Type B pancreatic cell (in vitro differentiated cells): ENCODE results near the gene PNKP. TPM values are rescaled to one million over a fixed set of nuclear protein-coding genes. Genes with fewer than 3 reads are reported as not detected.

ENCODE experiments used
- DNase-seq: peaks from one replicate; pipeline ENCODE4 v3.0.0; 2021; ENCODE audit warnings: mixed read lengths; ENCODE audit not compliant: unreplicated experiment; ENCODE audit errors: extremely low spot score
- H3K27ac Mint-ChIP-seq: 2 replicates; pipeline ENCODE4 v1.8.0; 2021; ENCODE audit warnings: mild to moderate bottlenecking, mixed read lengths
- H3K27me3 Mint-ChIP-seq: 2 replicates; pipeline ENCODE4 v1.8.0; 2021; ENCODE audit warnings: mixed read lengths
- H3K36me3 Mint-ChIP-seq: 2 replicates; pipeline ENCODE4 v1.8.0; 2021; ENCODE audit warnings: mixed read lengths
- H3K4me1 Mint-ChIP-seq: one replicate; pipeline ENCODE4 v1.8.0; 2021; ENCODE audit warnings: mixed read lengths; ENCODE audit not compliant: unreplicated experiment
- H3K4me3 Mint-ChIP-seq: 2 replicates; pipeline ENCODE4 v1.8.0; 2021; ENCODE audit warnings: mild to moderate bottlenecking, mixed read lengths
- H3K9me3 Mint-ChIP-seq: 2 replicates; pipeline ENCODE4 v1.8.0; 2021; ENCODE audit warnings: mixed read lengths
- microRNA-seq: library from miRNA; unstranded; fragments of <30 nt; microRNA quantifications from one replicate; pipeline ENCODE4, GENCODE V29; 2020
- total RNA-seq: library from RNA; stranded (reverse); gene quantifications from 2 replicates; pipeline ENCODE4 v1.2.1, GENCODE V29; 2021; ENCODE audit warnings: low replicate concordance
- TF ChIP-seq, protein P1 (sequence below): fragments of 200-600 bp; sonication (generic); conservative IDR thresholded peaks from 2 replicates; pipeline ENCODE4 v1.5.0; 2021; ENCODE audit warnings: antibody characterized with exemption, mild to moderate bottlenecking

The PNKP gene
- total RNA-seq, 1 donor from 2014 or later, result 125 TPM

DNA sequence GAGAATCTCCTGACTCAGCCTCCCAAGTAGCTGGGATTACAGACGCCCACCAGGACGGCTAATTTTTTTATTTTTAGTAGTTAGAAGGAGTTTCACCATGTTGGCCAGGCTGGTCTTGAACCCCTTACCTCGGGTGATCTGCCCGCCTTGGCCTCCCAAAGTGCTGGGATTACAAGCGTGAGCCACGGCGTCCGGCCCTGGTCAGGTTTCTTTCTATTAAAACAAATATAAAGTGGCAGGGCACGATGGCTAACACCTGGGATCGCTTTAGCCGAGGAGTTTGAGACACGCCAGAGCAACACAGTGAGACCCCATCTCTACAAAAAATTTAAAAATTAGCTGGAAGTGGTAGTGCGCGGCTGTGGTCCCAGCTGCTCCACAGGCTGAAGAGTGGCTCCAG is 50.8 kb downstream of the PNKP start:
- peaks cover 22% of the 10 kb centered on the region for H3K4me1 Mint-ChIP-seq
- H3K27ac Mint-ChIP-seq, result no peak overlapping the region
- H3K9me3 Mint-ChIP-seq, result no peaks in the 10 kb centered on the region
- H3K36me3 Mint-ChIP-seq, result peaks cover 7% of the 10 kb centered on the region
- no peak overlapping the region for H3K4me3 Mint-ChIP-seq
- DNase-seq, result no peak
- TF ChIP-seq, protein P1, sequence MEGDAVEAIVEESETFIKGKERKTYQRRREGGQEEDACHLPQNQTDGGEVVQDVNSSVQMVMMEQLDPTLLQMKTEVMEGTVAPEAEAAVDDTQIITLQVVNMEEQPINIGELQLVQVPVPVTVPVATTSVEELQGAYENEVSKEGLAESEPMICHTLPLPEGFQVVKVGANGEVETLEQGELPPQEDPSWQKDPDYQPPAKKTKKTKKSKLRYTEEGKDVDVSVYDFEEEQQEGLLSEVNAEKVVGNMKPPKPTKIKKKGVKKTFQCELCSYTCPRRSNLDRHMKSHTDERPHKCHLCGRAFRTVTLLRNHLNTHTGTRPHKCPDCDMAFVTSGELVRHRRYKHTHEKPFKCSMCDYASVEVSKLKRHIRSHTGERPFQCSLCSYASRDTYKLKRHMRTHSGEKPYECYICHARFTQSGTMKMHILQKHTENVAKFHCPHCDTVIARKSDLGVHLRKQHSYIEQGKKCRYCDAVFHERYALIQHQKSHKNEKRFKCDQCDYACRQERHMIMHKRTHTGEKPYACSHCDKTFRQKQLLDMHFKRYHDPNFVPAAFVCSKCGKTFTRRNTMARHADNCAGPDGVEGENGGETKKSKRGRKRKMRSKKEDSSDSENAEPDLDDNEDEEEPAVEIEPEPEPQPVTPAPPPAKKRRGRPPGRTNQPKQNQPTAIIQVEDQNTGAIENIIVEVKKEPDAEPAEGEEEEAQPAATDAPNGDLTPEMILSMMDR, result no peak
- no peaks in the 10 kb centered on the region for H3K27me3 Mint-ChIP-seq

DNA sequence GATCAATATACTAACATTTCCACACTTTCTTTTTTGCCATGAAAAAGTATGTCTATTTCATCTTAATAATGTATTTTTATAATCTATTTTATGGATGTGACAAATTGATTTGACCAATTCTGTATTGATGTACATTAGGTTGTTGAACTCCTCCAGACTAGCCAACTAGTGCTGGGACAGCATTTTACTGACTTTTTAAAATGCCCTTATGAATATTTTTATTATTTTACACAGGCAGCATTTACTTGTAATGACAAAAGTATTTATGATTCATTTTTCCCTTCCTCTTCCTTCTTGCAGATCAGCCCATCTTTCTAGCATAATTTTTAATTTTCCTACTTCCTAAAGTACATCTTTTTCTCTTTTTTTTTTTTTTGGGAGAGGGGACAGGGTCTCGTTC is 53.4 kb downstream of the PNKP start:
- Mint-ChIP-seq H3K27ac (peak overlapping the region; percentile 99), H3K4me1 (peaks cover 22% of the 10 kb centered on the region)

DNA sequence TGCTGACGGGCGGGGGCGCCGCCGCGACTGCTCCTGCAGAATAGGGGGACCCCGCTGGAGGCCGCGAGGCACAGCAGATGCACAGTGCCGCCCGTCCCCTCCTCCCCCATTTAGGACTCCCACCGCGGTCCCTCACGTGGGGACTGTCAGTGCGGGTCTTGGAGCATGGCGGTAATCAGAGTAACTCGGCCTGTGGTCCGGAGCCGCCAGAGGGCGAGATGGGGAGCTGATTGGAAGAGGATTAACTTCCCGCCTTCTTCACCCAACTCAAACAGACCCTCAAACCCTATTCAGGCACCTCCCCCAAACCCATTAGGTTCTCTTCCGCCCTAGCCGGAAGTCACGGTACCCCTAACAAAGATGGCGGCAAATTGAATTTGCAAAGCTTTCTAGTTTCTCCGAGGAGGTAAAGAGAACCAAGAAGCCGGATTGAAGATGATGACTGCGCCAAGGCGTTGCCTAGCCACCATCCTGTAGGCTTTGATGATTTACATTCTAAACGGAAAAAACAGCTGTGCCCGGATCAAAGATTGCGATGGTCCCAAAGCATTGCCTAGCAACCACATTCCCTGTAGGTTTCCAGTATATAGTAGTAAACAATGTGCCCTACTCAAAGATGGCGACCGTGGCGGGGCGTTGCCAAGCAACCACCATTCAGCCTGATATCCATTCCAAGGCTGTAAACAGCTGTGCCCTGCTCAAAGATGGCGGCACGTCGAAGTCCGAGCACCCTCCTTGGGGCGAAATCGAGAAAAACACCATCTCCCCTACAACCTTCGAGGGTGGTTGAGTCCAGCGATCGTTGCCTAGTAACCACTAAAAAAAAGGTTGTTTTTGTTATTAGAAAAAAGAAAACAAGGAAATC is 54.1 kb downstream of the PNKP start, which contains the start of gene FUZ:
TSS of gene FUZ (minus strand) at position 296 of the 865 bp plus-strand sequence. CDS start at position 110, 186 bp downstream.
- H3K4me1 Mint-ChIP-seq, result peaks cover 26% of the 10 kb centered on the region
- peaks cover 4% of the 10 kb centered on the region for H3K36me3 Mint-ChIP-seq
- DNase-seq, result peak; percentile 94
- TF ChIP-seq, protein P1, result peak; percentile 60
- no peaks in the 10 kb centered on the region for H3K27me3 Mint-ChIP-seq
- peak within 1 kb of the TSS; percentile 99 for H3K27ac Mint-ChIP-seq
- no peaks in the 10 kb centered on the region for H3K9me3 Mint-ChIP-seq
- peak within 1 kb of the TSS; percentile 99 for H3K4me3 Mint-ChIP-seq

More for the DNA sequence above, 53.4 kb downstream of the PNKP start:
- Mint-ChIP-seq H3K9me3 (no peaks in the 10 kb centered on the region), H3K27me3 (no peaks in the 10 kb centered on the region), H3K36me3 (peaks cover 4% of the 10 kb centered on the region), H3K4me3 (peak overlapping the region; percentile 99)
- TF ChIP-seq, protein P1, result no peak
- no peak for DNase-seq

DNA sequence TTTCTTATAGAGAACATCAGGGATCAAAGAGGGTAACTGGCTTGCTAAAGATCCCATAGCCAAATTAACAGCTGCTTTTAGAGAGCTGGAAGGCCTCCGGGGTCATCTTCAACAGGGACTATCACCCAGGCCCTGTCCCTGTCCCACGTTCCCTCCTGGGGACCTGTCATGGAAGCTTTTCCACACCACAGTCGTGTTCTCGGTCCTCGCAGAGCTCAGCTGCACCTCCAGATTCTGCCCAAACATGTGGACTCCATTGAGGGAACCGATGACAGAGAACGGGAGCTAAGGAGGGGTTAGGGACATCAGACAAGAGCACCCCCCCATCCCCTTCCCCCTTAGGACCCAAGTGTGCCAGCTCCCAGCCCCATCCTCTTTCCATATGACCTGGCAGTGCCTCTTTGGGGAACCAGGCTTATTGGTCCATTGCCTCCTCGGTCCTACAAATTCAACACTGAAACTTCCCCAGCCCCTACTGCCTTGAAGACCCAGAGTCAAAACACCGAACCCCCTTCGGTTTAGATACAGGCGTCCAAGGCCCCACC is 54.9 kb downstream of the PNKP start:
- Mint-ChIP-seq H3K4me3 (peak overlapping the region; percentile 99), H3K27ac (peak overlapping the region; percentile 99), H3K36me3 (peaks cover 4% of the 10 kb centered on the region), H3K9me3 (no peaks in the 10 kb centered on the region), H3K27me3 (no peaks in the 10 kb centered on the region), H3K4me1 (peaks cover 26% of the 10 kb centered on the region)
- TF ChIP-seq, protein P1, result no peak
- DNase-seq, result no peak

DNA sequence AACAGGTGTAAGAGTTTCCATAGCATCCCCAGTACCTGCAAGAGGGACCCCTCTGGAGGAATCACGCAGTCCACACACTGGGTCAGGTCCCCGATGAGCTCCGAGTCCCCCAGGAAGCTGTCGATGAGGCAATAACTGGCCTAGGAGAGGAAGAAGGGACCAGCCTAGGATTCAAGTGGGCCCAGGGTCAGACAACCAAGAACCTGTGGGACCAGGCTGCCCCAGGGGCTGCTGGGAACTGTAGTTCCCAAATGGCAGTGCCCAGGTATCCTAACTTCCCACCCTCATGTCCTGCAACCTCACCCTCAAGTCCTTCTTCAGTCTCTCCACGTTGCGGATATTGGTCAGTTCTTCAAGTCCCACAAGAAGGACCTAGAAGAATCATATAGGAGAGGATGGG is 56.0 kb downstream of the PNKP start:
- H3K27me3 Mint-ChIP-seq, result no peaks in the 10 kb centered on the region
- H3K4me3 Mint-ChIP-seq, result no peak overlapping the region
- H3K36me3 Mint-ChIP-seq, result peaks cover 6% of the 10 kb centered on the region
- H3K27ac Mint-ChIP-seq, result no peak overlapping the region
- DNase-seq, result no peak
- no peaks in the 10 kb centered on the region for H3K9me3 Mint-ChIP-seq
- peaks cover 24% of the 10 kb centered on the region for H3K4me1 Mint-ChIP-seq
- TF ChIP-seq, protein P1, result no peak

Small RNAs within 50 kb of the gene (microRNA-seq; reads per million reads assigned to microRNA genes)
- gene MIR4749, result 3.3 reads per million, percentile 8 among the genes with 10 or more reads in this experiment
- 3.9 reads per million, percentile 13 among the genes with 10 or more reads in this experiment for gene MIR4750
- 1.1 reads per million for gene MIR6800

Other genes with a start within 250 kb of the PNKP start
- 10.6 and 16.0 TPM in 2 replicates for gene RRAS, start 227.4 kb downstream of the PNKP start, total RNA-seq
- gene SCAF1, start 225.4 kb downstream of the PNKP start, total RNA-seq, result 75.0 and 78.1 TPM in 2 replicates
- gene IRF3, start 201.7 kb downstream of the PNKP start, total RNA-seq, result 81.4 and 86.6 TPM in 2 replicates
- 40.8 and 49.2 TPM in 2 replicates for gene BCL2L12, start 201.6 kb downstream of the PNKP start, total RNA-seq
- gene PRMT1, start 190.3 kb downstream of the PNKP start, total RNA-seq, result 131 and 195 TPM in 2 replicates
- gene ADM5, start 178.0 kb downstream of the PNKP start, total RNA-seq, result 1.7 and 3.2 TPM in 2 replicates
- 7.8 and 65.0 TPM in 2 replicates for gene CPT1C, start 176.5 kb downstream of the PNKP start, total RNA-seq
- not detected in 2 replicates for gene TSKS, start 104.3 kb downstream of the PNKP start, total RNA-seq
- gene AP2A1, start 100.6 kb downstream of the PNKP start, total RNA-seq, result 75.2 and 82.9 TPM in 2 replicates
- gene FUZ, start 54.3 kb downstream of the PNKP start, total RNA-seq, result 26.8 and 29.3 TPM in 2 replicates
- gene MED25, start 49.3 kb downstream of the PNKP start, total RNA-seq, result 88.5 and 88.9 TPM in 2 replicates
- gene PTOV1, start 16.4 kb downstream of the PNKP start, total RNA-seq, result 248 and 388 TPM in 2 replicates
- 35.8 and 40.1 TPM in 2 replicates for gene AKT1S1, start 9.8 kb upstream of the PNKP start, total RNA-seq
- gene TBC1D17, start 10.1 kb upstream of the PNKP start, total RNA-seq, result 33.9 and 45.9 TPM in 2 replicates
- gene IL4I1, start 29.3 kb upstream of the PNKP start, total RNA-seq, result 0.58 and 0.74 TPM in 2 replicates
- gene ATF5, start 61.6 kb upstream of the PNKP start, total RNA-seq, result 18.1 and 21.4 TPM in 2 replicates
- 77.4 and 88.8 TPM in 2 replicates for gene NUP62, start 61.9 kb upstream of the PNKP start, total RNA-seq
- gene SIGLEC11, start 93.6 kb upstream of the PNKP start, total RNA-seq, result 0.27 and 0.36 TPM in 2 replicates
- gene VRK3, start 157.8 kb upstream of the PNKP start, total RNA-seq, result 44.6 and 51.9 TPM in 2 replicates
- 13.4 and 14.3 TPM in 2 replicates for gene ZNF473, start 158.4 kb upstream of the PNKP start, total RNA-seq